HFF-Myc (cell line): Measurements from ENCODE around the gene ASMT.
"Not testable (repeated sequence)": the region's sequence is repeated elsewhere in the genome, so short reads cannot be mapped to it uniquely, and the experiment has no call there.

ENCODE experiments used
- DNase-seq: peaks from one replicate; pipeline ENCODE4 v3.0.0-alpha.2; 2011; ENCODE audit warnings: low read depth; ENCODE audit errors: extremely low read depth
- H3K4me3 ChIP-seq: replicated peaks from 2 replicates; pipeline ENCODE4 v1.5.1; 2011; ENCODE audit warnings: low read depth, mild to moderate bottlenecking, control low read depth, low read length
- CTCF ChIP-seq: IDR thresholded peaks from 2 replicates; pipeline ENCODE4 v1.5.1; 2012; ENCODE audit warnings: mild to moderate bottlenecking, low read depth, low read length, control low read depth; ENCODE audit errors: missing control alignments

The ASMT gene

DNA sequence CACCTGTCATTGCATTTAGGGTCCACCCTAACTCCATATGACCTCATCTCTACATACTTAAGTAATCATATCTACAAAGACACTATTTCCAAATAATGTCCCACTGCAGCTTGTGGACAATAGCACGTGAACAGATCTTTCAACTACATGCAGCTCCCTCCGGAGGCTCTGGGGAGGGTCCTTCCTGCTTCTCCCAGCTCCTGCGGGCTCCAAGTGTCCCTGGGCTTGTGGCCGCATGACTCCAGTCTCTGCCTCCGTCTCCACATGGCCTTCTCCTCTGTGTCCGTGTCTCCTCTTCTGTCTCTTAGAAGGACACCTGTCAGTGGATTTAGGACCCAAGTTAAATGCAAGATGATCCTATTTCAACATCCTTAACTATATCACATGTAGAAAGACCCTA, 52.7 kb downstream of the ASMT start:
- no peak for TF ChIP-seq CTCF
- DNase-seq = no peak
- no peak overlapping the region for H3K4me3 ChIP-seq

GRCh38 chrX:1673337-1673736, 58.5 kb downstream of the ASMT start:
- TF ChIP-seq CTCF = peak; percentile 57
- DNase-seq = no peak
- H3K4me3 ChIP-seq = no peak overlapping the region

DNA sequence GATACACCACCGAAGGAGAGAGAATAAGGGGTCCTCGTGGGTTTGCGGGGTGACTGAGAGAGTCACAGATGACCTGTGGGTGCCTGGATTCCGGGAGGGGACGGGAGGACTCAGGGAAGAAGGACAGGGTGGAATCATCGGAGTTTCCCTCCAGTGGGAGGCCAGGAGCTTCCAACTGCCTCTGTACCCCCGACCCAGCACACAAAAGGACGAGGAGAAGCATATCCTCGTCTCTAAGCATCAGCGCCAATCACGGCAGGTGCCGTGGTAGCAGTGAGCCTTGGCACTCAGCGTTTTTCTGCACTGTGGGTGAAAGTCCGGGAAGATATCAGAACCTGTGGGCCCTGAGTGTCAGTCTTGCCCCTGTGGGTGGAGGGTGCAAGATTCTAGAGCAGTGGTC, 62.0 kb downstream of the ASMT start:
- DNase-seq = no peak
- no peak for TF ChIP-seq CTCF
- no peak overlapping the region for H3K4me3 ChIP-seq

- no peak overlapping the region for H3K4me3 ChIP-seq
- TF ChIP-seq CTCF = no peak
- DNase-seq = no peak
Measured at GRCh38 chrX:1679238-1679637, 64.4 kb downstream of the ASMT start.

DNA sequence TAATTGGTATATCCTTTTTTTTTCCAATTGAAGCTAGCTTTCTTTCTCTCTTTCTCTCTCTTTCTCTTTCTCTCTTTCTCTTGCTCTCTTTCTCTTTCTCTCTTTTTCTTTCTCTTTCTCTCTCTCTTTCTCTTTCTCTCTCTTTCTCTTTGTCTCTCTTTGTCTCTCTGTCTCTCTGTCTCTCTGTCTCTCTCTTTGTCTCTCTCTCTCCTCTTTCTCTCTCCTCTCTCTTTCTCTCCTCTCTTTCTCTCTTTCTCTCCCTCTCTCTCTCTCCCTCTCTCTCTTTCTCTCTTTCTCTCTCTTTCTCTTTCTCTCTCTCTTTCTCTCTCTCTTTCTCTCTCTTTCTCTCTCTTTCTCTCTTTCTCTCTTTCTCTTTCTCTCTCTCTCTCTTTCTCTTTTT, 66.6 kb downstream of the ASMT start:
- TF ChIP-seq CTCF = no peak
- no peak for DNase-seq
- H3K4me3 ChIP-seq = no peak overlapping the region

DNA sequence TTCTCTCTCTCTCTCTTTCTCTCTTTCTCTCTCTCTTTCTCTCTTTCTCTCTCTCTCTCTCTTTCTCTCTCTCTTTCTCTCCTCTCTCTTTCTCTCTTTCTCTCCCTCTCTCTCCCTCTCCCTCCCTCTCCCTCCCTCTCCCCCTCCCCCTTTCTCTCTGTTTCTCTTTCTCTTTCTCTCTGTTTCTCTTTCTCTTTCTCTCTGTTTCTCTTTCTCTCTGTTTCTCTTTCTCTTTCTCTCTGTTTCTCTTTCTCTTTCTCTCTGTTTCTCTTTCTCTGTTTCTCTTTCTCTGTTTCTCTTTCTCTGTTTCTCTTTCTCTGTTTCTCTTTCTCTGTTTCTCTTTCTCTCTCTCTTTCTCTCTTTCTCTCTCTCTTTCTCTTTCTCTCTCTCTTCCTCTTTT, 67.0 kb downstream of the ASMT start:
- not testable (repeated sequence) for DNase-seq, H3K4me3 ChIP-seq

DNA sequence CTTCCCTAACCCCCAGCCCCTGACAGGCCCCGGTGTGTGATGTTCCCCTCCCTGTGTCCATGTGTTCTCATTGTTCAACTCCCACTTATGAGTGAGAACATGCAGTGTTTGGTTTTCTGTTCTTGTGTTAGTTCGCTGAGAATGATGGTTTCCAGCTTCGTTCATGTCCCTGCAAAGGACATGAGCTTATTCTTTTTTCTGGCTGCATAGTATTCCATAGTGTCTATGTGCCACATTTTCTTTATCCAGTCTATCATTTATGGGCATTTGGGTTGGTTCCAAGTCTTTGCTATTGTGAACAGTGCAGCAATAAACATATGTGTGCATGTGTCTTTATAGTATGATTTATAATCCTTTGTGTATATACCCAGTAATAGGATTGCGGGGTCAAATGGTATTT, 67.6 kb downstream of the ASMT start:
- H3K4me3 ChIP-seq, DNase-seq: not testable (repeated sequence)

DNA sequence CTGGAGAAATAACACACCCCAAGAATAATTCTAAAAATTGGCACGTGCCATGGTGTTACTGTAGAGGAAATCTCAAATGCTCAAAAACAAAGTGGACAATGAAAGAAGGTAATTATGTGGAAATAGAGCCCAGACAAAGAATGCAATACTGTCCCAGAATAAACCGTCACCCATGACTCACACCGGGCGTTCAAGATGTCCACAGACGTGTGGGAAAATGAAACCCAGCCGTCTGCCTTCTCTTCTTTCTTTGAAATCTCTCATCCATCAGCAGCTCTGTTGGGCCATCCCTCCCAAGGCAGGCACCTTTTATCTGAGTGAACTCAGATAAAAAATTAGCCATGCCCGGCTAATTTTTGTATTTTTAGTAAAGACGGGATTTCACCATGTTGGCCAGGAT, 70.0 kb downstream of the ASMT start:
- not testable (repeated sequence) for DNase-seq, H3K4me3 ChIP-seq

GRCh38 chrX:1685444-1685880, 70.6 kb downstream of the ASMT start:
- not testable (repeated sequence) for H3K4me3 ChIP-seq, DNase-seq
